ENCODE results near the gene TRAF1. TPM values are rescaled to one million over a fixed set of nuclear protein-coding genes. Genes with fewer than 3 reads are reported as not detected.

The TRAF1 gene
- total RNA-seq, 1 experiment from 2014 or later: 1.4 TPM

DNA sequence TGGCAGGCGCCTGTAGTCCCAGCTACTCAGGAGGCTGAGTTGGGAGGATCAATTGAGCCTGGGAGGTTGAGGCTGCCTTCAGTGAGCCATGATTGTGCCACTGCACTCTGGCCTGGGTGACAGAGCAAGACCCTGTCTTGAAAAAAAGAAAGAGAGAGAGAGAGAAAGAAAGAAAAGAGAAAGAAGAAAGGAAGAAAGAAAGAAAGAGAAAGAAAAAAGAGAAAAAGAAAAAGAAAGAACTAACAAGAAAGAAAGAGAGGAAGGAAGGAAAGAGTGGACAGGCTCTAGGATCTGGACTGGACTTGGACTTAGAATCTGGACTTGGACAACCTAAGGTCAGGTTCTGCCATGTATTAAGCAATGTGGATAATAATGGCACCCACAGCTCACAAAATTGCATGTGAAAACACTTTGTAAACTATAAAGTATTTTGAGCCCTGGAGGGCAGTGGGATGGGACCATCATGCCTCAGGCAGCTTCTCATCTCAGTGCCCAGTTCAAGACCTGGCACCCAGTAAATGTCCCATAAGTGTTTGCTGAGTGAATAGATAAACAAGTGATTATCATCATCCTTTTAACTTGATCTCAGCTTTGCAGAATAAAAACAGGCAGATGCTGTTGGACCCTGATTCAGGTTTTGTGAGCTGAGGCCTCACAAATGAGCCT lies 36.9 kb downstream of the TRAF1 start:
- Histone ChIP-seq H4K8ac (replicated peaks; ENCODE audit: insufficient read length, low read depth, low read length) (no peak overlapping the region), H3K14ac (ENCODE audit: insufficient read depth, low read length) (no peak overlapping the region), H2BK5ac (ENCODE audit: insufficient read length, low read length) (no peak overlapping the region), H3K27ac (ENCODE audit: insufficient read length, low read depth, low read length) (no peak overlapping the region), H3K23ac (ENCODE audit: insufficient read length, low read depth, low read length) (no peak overlapping the region), H3K27me3 (ENCODE audit: insufficient read depth, low read length) (no peaks in the 10 kb centered on the region), H3K56ac (ENCODE audit: insufficient read length, low read depth, low read length) (no peak overlapping the region), H2BK120ac (ENCODE audit: low read depth, low read length, poor library complexity, severe bottlenecking) (no peak overlapping the region), H3K4ac (ENCODE audit: low read depth, low read length) (no peak overlapping the region), H3K23me2 (ENCODE audit: insufficient read length, low read depth, low read length, poor library complexity, severe bottlenecking) (no peaks in the 10 kb centered on the region), H3K9ac (ENCODE audit: extremely low read depth, insufficient read length, low read length) (no peak overlapping the region), H4K91ac (ENCODE audit: insufficient read length, low read depth, low read length) (no peak overlapping the region), H4K5ac (ENCODE audit: insufficient read length, low read depth, low read length) (no peak overlapping the region), H2AFZ (ENCODE audit: low read length) (no peak overlapping the region), H2BK15ac (ENCODE audit: low read depth, low read length) (no peak overlapping the region), H2AK5ac (ENCODE audit: insufficient read length, low read length) (no peak overlapping the region), H3K4me1 (ENCODE audit: insufficient read depth, low read length) (no peaks in the 10 kb centered on the region; the same call in 1 of the 2 replicates), H3K79me2 (ENCODE audit: insufficient read depth, low read length) (no peaks in the 10 kb centered on the region), H3K9me3 (ENCODE audit: control insufficient read depth, low read depth, low read length) (no peaks in the 10 kb centered on the region), H2BK20ac (ENCODE audit: low read depth, low read length, poor library complexity, severe bottlenecking) (no peak overlapping the region), H3K4me2 (ENCODE audit: insufficient read depth, insufficient read length, low read length) (no peak overlapping the region), H3K79me1 (ENCODE audit: insufficient read depth, low read depth, low read length, poor library complexity, severe bottlenecking) (no peaks in the 10 kb centered on the region), H3T11ph (ENCODE audit: low read length) (no peak overlapping the region), H2BK12ac (ENCODE audit: insufficient read length, low read depth, low read length) (no peak overlapping the region), H3K18ac (ENCODE audit: insufficient read length, low read depth, low read length) (no peak overlapping the region), H4K20me1 (ENCODE audit: control insufficient read depth, insufficient read depth, insufficient read length) (no peaks in the 10 kb centered on the region)
- peaks cover 20 to 25% of the 10 kb centered on the region in 2 experiments for H3K4me1 Mint-ChIP-seq
- no peak for TF ChIP-seq CTCF (conservative IDR thresholded peaks at IDR 0.05)
- no peak for DNase-seq
- H3K36me3 Mint-ChIP-seq (ENCODE audit: insufficient read depth in 1 of 3, low read depth in 3 of 3): no peaks in the 10 kb centered on the region
- no peak overlapping the region for H3K27ac Mint-ChIP-seq
- H3K9me3 Mint-ChIP-seq: no peaks in the 10 kb centered on the region
- no CpG with 5 or more reads among the region's 1 CpG for WGBS (ENCODE audit: extremely low coverage, insufficient read length, low lambda C conversion rate)
- peaks cover 7% of the 10 kb centered on the region for H3K27me3 Mint-ChIP-seq (ENCODE audit: low read depth)
- H3K4me3 Mint-ChIP-seq: no peak overlapping the region
